Endothelial cell (in vitro differentiated cells): ENCODE data around the gene RNASE1. TPM values are rescaled to one million over a fixed set of nuclear protein-coding genes. Genes with fewer than 3 reads are reported as not detected.

Experiments
- DNase-seq: peaks from one replicate; pipeline ENCODE4 v3.0.0; 2021; ENCODE audit warnings: low spot score
- H3K27ac Mint-ChIP-seq: one replicate; pipeline ENCODE4 v1.8.0; 2021; ENCODE audit warnings: mixed read lengths, inconsistent platforms; ENCODE audit not compliant: unreplicated experiment
- H3K27me3 Mint-ChIP-seq: one replicate; pipeline ENCODE4 v1.8.0; 2021; ENCODE audit warnings: mild to moderate bottlenecking, moderate library complexity, mixed read lengths, inconsistent platforms; ENCODE audit not compliant: unreplicated experiment
- H3K36me3 Mint-ChIP-seq: one replicate; pipeline ENCODE4 v1.8.0; 2021; ENCODE audit warnings: mild to moderate bottlenecking, low read depth, mixed read lengths, inconsistent platforms; ENCODE audit not compliant: unreplicated experiment
- H3K4me1 Mint-ChIP-seq: one replicate; pipeline ENCODE4 v1.8.0; 2021; ENCODE audit warnings: mild to moderate bottlenecking, mixed read lengths, inconsistent platforms; ENCODE audit not compliant: unreplicated experiment
- H3K4me3 Mint-ChIP-seq: one replicate; pipeline ENCODE4 v1.8.0; 2021; ENCODE audit warnings: mild to moderate bottlenecking, mixed read lengths, inconsistent platforms; ENCODE audit not compliant: unreplicated experiment
- H3K9me3 Mint-ChIP-seq: one replicate; pipeline ENCODE4 v1.8.0; 2021; ENCODE audit warnings: mixed read lengths, inconsistent platforms; ENCODE audit not compliant: unreplicated experiment
- long read RNA-seq: library from polyadenylated mRNA; unstranded; transcript quantifications from one replicate; pipeline ENCODE4 v2.0.0, GENCODE V29; 2020; ENCODE audit not compliant: unreplicated experiment
- total RNA-seq: library from RNA; stranded (reverse); fragmentation: NEBNext Ultra II Directional; extraction: Animal tissue kit (Norgen Biotek cat#: 25700); gene quantifications from one replicate; pipeline ENCODE4 v1.2.1, GENCODE V29; 2021; ENCODE audit not compliant: unreplicated experiment
- TF ChIP-seq, protein P1 (sequence below): fragments of 200-600 bp; sonication (generic); IDR thresholded peaks from one replicate; pipeline ENCODE4 v1.5.0; 2021; ENCODE audit warnings: antibody characterized with exemption; ENCODE audit not compliant: unreplicated experiment

Gene RNASE1
- 31.6 TPM for total RNA-seq
- long read RNA-seq, transcript RNASE1-202 (2 exons, 1,348 nt) = major isoform, 15 of 26 reads
- long read RNA-seq, transcript RNASE1-203 (3 exons, 769 nt) = minor isoform, 5 of 26 reads
- long read RNA-seq, partial matches to known transcripts = 0 of 26 reads
- long read RNA-seq, other reads (novel, unspliced or antisense) = 4 of 26 reads

GRCh38 chr14:20802341-20803084, at the start of gene RNASE1:
RNASE1 (minus strand) TSS chr14:20802844; CDS start chr14:20802068, 776 bp downstream.
- no peaks in the 10 kb centered on the region for H3K9me3 Mint-ChIP-seq
- peaks cover 8% of the 10 kb centered on the region for H3K36me3 Mint-ChIP-seq
- H3K27me3 Mint-ChIP-seq = peaks cover 8% of the 10 kb centered on the region
- peaks cover 53% of the 10 kb centered on the region for H3K4me1 Mint-ChIP-seq
- peak within 1 kb of the TSS; percentile 14 for H3K4me3 Mint-ChIP-seq
- no peak for DNase-seq
- TF ChIP-seq, protein P1, sequence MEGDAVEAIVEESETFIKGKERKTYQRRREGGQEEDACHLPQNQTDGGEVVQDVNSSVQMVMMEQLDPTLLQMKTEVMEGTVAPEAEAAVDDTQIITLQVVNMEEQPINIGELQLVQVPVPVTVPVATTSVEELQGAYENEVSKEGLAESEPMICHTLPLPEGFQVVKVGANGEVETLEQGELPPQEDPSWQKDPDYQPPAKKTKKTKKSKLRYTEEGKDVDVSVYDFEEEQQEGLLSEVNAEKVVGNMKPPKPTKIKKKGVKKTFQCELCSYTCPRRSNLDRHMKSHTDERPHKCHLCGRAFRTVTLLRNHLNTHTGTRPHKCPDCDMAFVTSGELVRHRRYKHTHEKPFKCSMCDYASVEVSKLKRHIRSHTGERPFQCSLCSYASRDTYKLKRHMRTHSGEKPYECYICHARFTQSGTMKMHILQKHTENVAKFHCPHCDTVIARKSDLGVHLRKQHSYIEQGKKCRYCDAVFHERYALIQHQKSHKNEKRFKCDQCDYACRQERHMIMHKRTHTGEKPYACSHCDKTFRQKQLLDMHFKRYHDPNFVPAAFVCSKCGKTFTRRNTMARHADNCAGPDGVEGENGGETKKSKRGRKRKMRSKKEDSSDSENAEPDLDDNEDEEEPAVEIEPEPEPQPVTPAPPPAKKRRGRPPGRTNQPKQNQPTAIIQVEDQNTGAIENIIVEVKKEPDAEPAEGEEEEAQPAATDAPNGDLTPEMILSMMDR = no peak
- H3K27ac Mint-ChIP-seq = peak within 1 kb of the TSS; percentile 100

- Mint-ChIP-seq H3K4me3 (no peak overlapping the region), H3K27me3 (no peaks in the 10 kb centered on the region), H3K4me1 (peaks cover 13% of the 10 kb centered on the region), H3K36me3 (no peaks in the 10 kb centered on the region), H3K9me3 (no peaks in the 10 kb centered on the region), H3K27ac (no peak overlapping the region)
- TF ChIP-seq, protein P1 = no peak
- no peak for DNase-seq
Measured at GRCh38 chr14:20848955-20849570, 46.4 kb upstream of the RNASE1 start.

DNA sequence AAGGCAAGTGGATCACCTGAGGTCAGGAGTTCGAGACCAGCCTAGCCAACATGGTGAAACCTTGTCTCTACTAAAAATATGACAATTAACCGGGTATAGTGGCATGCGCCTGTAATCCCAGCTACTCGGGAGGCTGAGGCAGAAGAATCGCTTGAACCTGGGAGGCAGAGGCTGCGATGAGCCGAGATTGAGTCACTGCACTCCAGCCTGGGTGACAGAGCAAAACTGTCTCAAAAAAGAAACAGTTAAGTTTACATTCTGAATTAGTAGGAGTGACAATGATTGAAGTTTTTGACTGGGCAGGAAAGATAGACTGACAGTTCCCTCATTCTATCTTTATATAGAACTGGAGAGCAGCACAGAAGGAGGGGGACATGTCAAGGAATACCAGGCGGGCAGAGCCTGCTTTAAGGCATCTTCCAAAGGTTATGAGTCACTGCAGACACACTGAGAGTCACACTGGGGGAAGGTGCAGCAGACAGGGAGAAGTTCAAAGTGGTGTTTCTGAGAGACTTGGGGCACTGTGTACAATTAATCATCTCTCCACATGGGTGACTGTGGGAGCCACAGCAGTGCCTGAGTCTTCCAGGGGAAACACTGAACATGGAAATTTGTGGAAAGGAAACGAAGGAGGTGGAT, 45.8 kb upstream of the RNASE1 start:
- TF ChIP-seq, protein P1 = no peak
- Mint-ChIP-seq H3K9me3 (no peaks in the 10 kb centered on the region), H3K36me3 (no peaks in the 10 kb centered on the region), H3K27ac (no peak overlapping the region), H3K4me3 (no peak overlapping the region), H3K4me1 (peaks cover 13% of the 10 kb centered on the region), H3K27me3 (no peaks in the 10 kb centered on the region)
- DNase-seq = no peak

DNA sequence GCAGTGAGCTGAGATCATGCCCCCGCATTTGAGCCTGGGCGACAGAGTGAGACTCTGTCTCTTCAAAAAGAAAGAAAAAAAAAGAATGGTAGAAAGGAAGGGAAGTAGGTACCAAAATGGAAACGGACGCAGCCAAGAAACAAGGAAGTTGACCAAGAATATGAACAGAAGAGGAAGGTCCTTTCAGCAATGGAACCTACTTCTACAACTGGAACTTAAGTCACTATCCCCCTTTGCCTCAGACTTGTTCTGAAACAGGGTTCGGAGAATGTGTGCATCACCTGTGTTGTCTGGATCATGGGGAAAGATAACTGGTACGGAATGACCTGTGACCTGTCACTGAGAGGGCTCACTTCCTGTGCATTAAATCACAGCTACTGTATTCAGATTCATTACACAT, 43.9 kb upstream of the RNASE1 start:
- Mint-ChIP-seq H3K36me3 (no peaks in the 10 kb centered on the region), H3K27ac (no peak overlapping the region), H3K4me1 (peaks cover 18% of the 10 kb centered on the region), H3K4me3 (no peak overlapping the region), H3K27me3 (no peaks in the 10 kb centered on the region), H3K9me3 (no peaks in the 10 kb centered on the region)
- TF ChIP-seq, protein P1 = no peak
- no peak for DNase-seq
